PC-9 (cell line): ENCODE measurements around the gene KRT73. TPM values are rescaled to one million over a fixed set of nuclear protein-coding genes. Genes with fewer than 3 reads are reported as not detected.

Source experiments
- BruUV-seq: library from RNA; stranded (reverse); fragments of 400-500 nt; replicated peaks from 2 replicates; lab custom pipeline; 2021; lab: Mats Ljungman, UMichigan
- CTCF ChIA-PET: fragments of 300-600 bp; sonication (Branson Sonifier 250); formaldehyde crosslinking; loops from one replicate; lab custom pipeline; 2022; ENCODE audit warnings: antibody characterized with exemption; lab: Charles Lee
- POLR2A ChIA-PET: fragments of 300-600 bp; sonication (Branson Sonifier 250); formaldehyde crosslinking; loops from one replicate; lab custom pipeline; 2022; ENCODE audit warnings: antibody characterized with exemption; ENCODE audit not compliant: unreplicated experiment; lab: Charles Lee
- DNase-seq, 2 experiments: peaks; one replicate each; pipeline versions ENCODE4 v3.0.0 to v3.0.0-alpha.2; 2015 to 2022; ENCODE audit warnings: mixed read lengths in 1 of 2
- H2AFZ ChIP-seq: fragments of 200-600 bp; sonication (generic); 2 replicates; pipeline ENCODE4 v1.8.1; 2017; ENCODE audit warnings: antibody characterized with exemption
- H3F3A ChIP-seq: fragments of 200-600 bp; sonication (generic); 2 replicates; pipeline ENCODE4 v1.8.1; 2017; ENCODE audit warnings: antibody characterized with exemption, mild to moderate bottlenecking, low read depth; ENCODE audit not compliant: insufficient read depth
- H3K27ac ChIP-seq: fragments of 200-600 bp; sonication (generic); 2 replicates; pipeline ENCODE4 v1.6.1; 2016; ENCODE audit warnings: mixed run types
- H3K27me3 ChIP-seq: fragments of 200-600 bp; sonication (generic); 2 replicates; pipeline ENCODE4 v1.6.1; 2016; ENCODE audit warnings: low read depth, mixed run types; ENCODE audit not compliant: insufficient read depth
- H3K36me3 ChIP-seq: fragments of 200-600 bp; sonication (generic); 2 replicates; pipeline ENCODE4 v1.6.1; 2016; ENCODE audit warnings: low read depth, mixed run types
- H3K4me1 ChIP-seq: fragments of 200-600 bp; sonication (generic); replicated peaks from 2 replicates; pipeline ENCODE4 v1.6.1; 2016; ENCODE audit warnings: mixed run types; ENCODE audit not compliant: insufficient read depth
- H3K4me2 ChIP-seq: fragments of 200-600 bp; sonication (generic); 2 replicates; pipeline ENCODE4 v1.6.1; 2017; ENCODE audit warnings: mixed run types
- H3K4me3 ChIP-seq: fragments of 200-600 bp; sonication (generic); 2 replicates; pipeline ENCODE4 v1.6.1; 2016; ENCODE audit warnings: mixed run types
- H3K79me2 ChIP-seq: fragments of 200-600 bp; sonication (generic); 2 replicates; pipeline ENCODE4 v1.6.1; 2017; ENCODE audit warnings: low read depth, mixed run types
- H3K9me2 ChIP-seq: fragments of 200-600 bp; sonication (generic); 2 replicates; pipeline ENCODE4 v1.8.1; 2017; ENCODE audit warnings: mild to moderate bottlenecking; ENCODE audit not compliant: insufficient read depth
- H3K9me3 ChIP-seq: fragments of 200-600 bp; sonication (generic); 2 replicates; pipeline ENCODE4 v1.8.1; 2016; ENCODE audit warnings: low read depth; ENCODE audit not compliant: insufficient read depth
- H4K20me1 ChIP-seq: fragments of 200-600 bp; sonication (generic); 2 replicates; pipeline ENCODE4 v1.8.1; 2017; ENCODE audit not compliant: insufficient read depth
- CTCF ChIP-seq: fragments of 200-600 bp; sonication (generic); conservative IDR thresholded peaks from 2 replicates; pipeline ENCODE4 v1.6.1; 2017; ENCODE audit warnings: mixed run types, antibody characterized with exemption, mild to moderate bottlenecking, moderate library complexity
- EZH2 ChIP-seq: fragments of 200-600 bp; sonication (generic); IDR thresholded peaks from 2 replicates; pipeline ENCODE4 v1.8.0; 2017; ENCODE audit warnings: antibody characterized with exemption, low read depth
- intact Hi-C: fragments of 100-400 bp; cut with micrococcal nuclease; formaldehyde crosslinking; loops from one replicate; pipeline ENCODE4 v1.10.0; 2022; ENCODE audit not compliant: unreplicated experiment
- total RNA-seq: library from RNA; stranded (reverse); gene quantifications from 2 replicates; pipeline ENCODE4 v1.2.3, GENCODE V29; 2021

KRT73 gene
- total RNA-seq, 1 experiment from 2014 or later, result not detected

GRCh38 chr12:52634266-52635056 lies 16.1 kb upstream of the KRT73 start:
- no peak overlapping the region for H2AFZ ChIP-seq
- no TSS peak for BruUV-seq
- H3K36me3 ChIP-seq, result no peaks in the 10 kb centered on the region
- CTCF ChIA-PET, result interaction anchor here (0.7 kb wide), 1 partner anchor 181 kb away, joined by 3 read pairs; no protein-coding TSS in a partner anchor
- no peaks in the 10 kb centered on the region for H3K79me2 ChIP-seq
- DNase-seq, result no peak
- H3K27ac ChIP-seq, result no peak overlapping the region
- no peak overlapping the region for H3K4me3 ChIP-seq
- no peaks in the 10 kb centered on the region for H3K4me1 ChIP-seq
- no peaks in the 10 kb centered on the region for H3K9me3 ChIP-seq
- H3F3A ChIP-seq, result no peaks in the 10 kb centered on the region
- no peaks in the 10 kb centered on the region for H4K20me1 ChIP-seq
- no peak for TF ChIP-seq EZH2
- no peak for TF ChIP-seq CTCF
- POLR2A ChIA-PET, result interaction anchor here (0.6 kb wide), 1 partner anchor 642 kb away, joined by 4 read pairs; no protein-coding TSS in a partner anchor
- intact Hi-C loops, result no loop called here
- H3K27me3 ChIP-seq, result no peaks in the 10 kb centered on the region
- H3K9me2 ChIP-seq, result no peaks in the 10 kb centered on the region
- H3K4me2 ChIP-seq, result no peak overlapping the region

- H3K9me2 ChIP-seq, result no peaks in the 10 kb centered on the region
- CTCF ChIA-PET, result no interaction called here
- no peaks in the 10 kb centered on the region for H3F3A ChIP-seq
- H3K27me3 ChIP-seq, result no peaks in the 10 kb centered on the region
- no peak overlapping the region for H3K4me3 ChIP-seq
- no peaks in the 10 kb centered on the region for H3K9me3 ChIP-seq
- no peak overlapping the region for H3K4me2 ChIP-seq
- no TSS peak for BruUV-seq
- no peaks in the 10 kb centered on the region for H3K4me1 ChIP-seq
- no peaks in the 10 kb centered on the region for H3K36me3 ChIP-seq
- TF ChIP-seq EZH2 (no peak), CTCF (no peak)
- POLR2A ChIA-PET, result no interaction called here
- no peak overlapping the region for H2AFZ ChIP-seq
- DNase-seq, result no peak
- H3K27ac ChIP-seq, result no peak overlapping the region
- no peaks in the 10 kb centered on the region for H3K79me2 ChIP-seq
- no peaks in the 10 kb centered on the region for H4K20me1 ChIP-seq
- intact Hi-C loops, result no loop called here
Observed at GRCh38 chr12:52633383-52633782, 15.0 kb upstream of the KRT73 start.

- Histone ChIP-seq H4K20me1 (no peaks in the 10 kb centered on the region), H3K4me1 (no peaks in the 10 kb centered on the region), H3K36me3 (no peaks in the 10 kb centered on the region), H3F3A (no peaks in the 10 kb centered on the region), H2AFZ (no peak overlapping the region), H3K9me3 (no peaks in the 10 kb centered on the region), H3K27ac (no peak overlapping the region), H3K4me2 (no peak overlapping the region), H3K4me3 (no peak overlapping the region), H3K79me2 (no peaks in the 10 kb centered on the region), H3K27me3 (no peaks in the 10 kb centered on the region), H3K9me2 (no peaks in the 10 kb centered on the region)
- POLR2A ChIA-PET, result no interaction called here
- no peak for TF ChIP-seq CTCF
- TF ChIP-seq EZH2, result no peak
- no peak for DNase-seq
- BruUV-seq, result no TSS peak
- intact Hi-C loops, result no loop called here
- CTCF ChIA-PET, result no interaction called here
Observed at GRCh38 chr12:52632656-52633055, 14.3 kb upstream of the KRT73 start.
